Neural cell (in vitro differentiated cells): ENCODE data around the gene LDB3. TPM values are rescaled to one million over a fixed set of nuclear protein-coding genes. Genes with fewer than 3 reads are reported as not detected.

ENCODE experiments used
- H2AFZ ChIP-seq: fragments of 200-600, 300-800 bp; sonication (generic), shearing (Covaris generic); 2 replicates; pipeline ENCODE4 v1.6.0; 2014; ENCODE audit warnings: low read depth, mild to moderate bottlenecking, antibody characterized with exemption, low read length, moderate library complexity
- H3F3A ChIP-seq: fragments of 200-600 bp; shearing (Covaris generic); 2 replicates; pipeline ENCODE4 v1.6.1; 2016; ENCODE audit warnings: mild to moderate bottlenecking, moderate library complexity, mixed read lengths, antibody characterized with exemption, low read length; ENCODE audit not compliant: insufficient read depth, poor library complexity, severe bottlenecking
- H3K27ac ChIP-seq: fragments of 200-600, 300-800 bp; sonication (generic), shearing (Covaris generic); 2 replicates; pipeline ENCODE4 v1.5.1; 2014; ENCODE audit warnings: mild to moderate bottlenecking, low read length, moderate library complexity
- H3K27me3 ChIP-seq: fragments of 300-800, 200-600 bp; sonication (generic), shearing (Covaris generic); 2 replicates; pipeline ENCODE4 v1.6.0; 2014; ENCODE audit warnings: mild to moderate bottlenecking, low read depth, low read length, moderate library complexity; ENCODE audit not compliant: insufficient read depth
- H3K36me3 ChIP-seq: fragments of 300-800, 200-600 bp; sonication (generic), shearing (Covaris generic); 2 replicates; pipeline ENCODE4 v1.5.1; 2014; ENCODE audit warnings: mild to moderate bottlenecking, antibody characterized with exemption, low read length, moderate library complexity; ENCODE audit not compliant: insufficient read depth
- H3K4me2 ChIP-seq: fragments of 300-800, 200-600 bp; sonication (generic), shearing (Covaris generic); 2 replicates; pipeline ENCODE4 v1.6.0; 2014; ENCODE audit warnings: mild to moderate bottlenecking, low read length
- H3K4me3 ChIP-seq: fragments of 300-800, 200-600 bp; sonication (generic), shearing (Covaris generic); 2 replicates; pipeline ENCODE4 v1.5.1; 2014; ENCODE audit warnings: mild to moderate bottlenecking, low read length, moderate library complexity
- H3K79me2 ChIP-seq: fragments of 200-600 bp; shearing (Covaris generic); replicated peaks from 2 replicates; pipeline ENCODE4 v1.6.0; 2014; ENCODE audit warnings: mild to moderate bottlenecking, low read length, moderate library complexity; ENCODE audit not compliant: insufficient read depth
- H3K9ac ChIP-seq: fragments of 300-800, 200-600 bp; sonication (generic), shearing (Covaris generic); 2 replicates; pipeline ENCODE4 v1.6.1; 2016; ENCODE audit warnings: mild to moderate bottlenecking, low read length, mixed read lengths
- H3K9me2 ChIP-seq: fragments of 200-600 bp; shearing (Covaris generic); 2 replicates; pipeline ENCODE4 v1.6.1; 2016; ENCODE audit warnings: mild to moderate bottlenecking, low read length, mixed read lengths; ENCODE audit not compliant: insufficient read depth
- H3K9me3 ChIP-seq: fragments of 200-600, 300-800 bp; sonication (generic), shearing (Covaris generic); 2 replicates; pipeline ENCODE4 v1.6.1; 2016; ENCODE audit warnings: mild to moderate bottlenecking, mixed run types, low read length, moderate library complexity, mixed read lengths
- H4K20me1 ChIP-seq: fragments of 200-600 bp; shearing (Covaris generic); 2 replicates; pipeline ENCODE4 v1.6.1; 2016; ENCODE audit warnings: mild to moderate bottlenecking, mixed run types; ENCODE audit not compliant: insufficient read depth
- EP300 ChIP-seq: fragments of 450-650 bp; conservative IDR thresholded peaks from 2 replicates; pipeline ENCODE4 v1.6.1; 2014; ENCODE audit warnings: antibody characterized with exemption, mild to moderate bottlenecking, moderate library complexity; ENCODE audit not compliant: poor library complexity, severe bottlenecking
- EZH2 ChIP-seq: fragments of 200-600, 300-800 bp; shearing (Covaris generic), sonication (generic); IDR thresholded peaks from 2 replicates; pipeline ENCODE4 v1.6.1; 2014; ENCODE audit warnings: antibody characterized with exemption, low read length, borderline replicate concordance, mild to moderate bottlenecking; ENCODE audit not compliant: insufficient read depth, poor library complexity, severe bottlenecking
- MXI1 ChIP-seq: fragments of 450-650 bp; conservative IDR thresholded peaks from 2 replicates; pipeline ENCODE4 v1.6.1; 2014; ENCODE audit warnings: antibody characterized with exemption, mild to moderate bottlenecking; ENCODE audit not compliant: poor library complexity, severe bottlenecking
- POLR2AphosphoS5 ChIP-seq: IDR thresholded peaks from 2 replicates; pipeline ENCODE4 v1.6.1; 2012
- RAD21 ChIP-seq: fragments of 450-650 bp; conservative IDR thresholded peaks from 2 replicates; pipeline ENCODE4 v1.6.1; 2014; ENCODE audit warnings: antibody characterized with exemption, mild to moderate bottlenecking, moderate library complexity
- REST ChIP-seq: IDR thresholded peaks from 2 replicates; pipeline ENCODE4 v1.6.1; 2012; ENCODE audit warnings: borderline replicate concordance
- TAF1 ChIP-seq: IDR thresholded peaks from 2 replicates; pipeline ENCODE4 v1.6.1; 2012; ENCODE audit warnings: low read depth
- polyA plus RNA-seq: library from polyadenylated mRNA; depleted of rRNA; stranded (reverse); fragments of >200 nt; gene quantifications from 2 replicates; pipeline ENCODE4 v1.2.3, GENCODE V29; 2014
- TF ChIP-seq, protein P1 (sequence below): fragments of 450-650 bp; IDR thresholded peaks from 2 replicates; pipeline ENCODE4 v1.5.1; 2014; ENCODE audit warnings: antibody characterized with exemption, mild to moderate bottlenecking, moderate library complexity; ENCODE audit not compliant: poor library complexity, severe bottlenecking

The LDB3 gene
- polyA plus RNA-seq, 1 donor from 2014 or later, result 0.12 TPM

DNA sequence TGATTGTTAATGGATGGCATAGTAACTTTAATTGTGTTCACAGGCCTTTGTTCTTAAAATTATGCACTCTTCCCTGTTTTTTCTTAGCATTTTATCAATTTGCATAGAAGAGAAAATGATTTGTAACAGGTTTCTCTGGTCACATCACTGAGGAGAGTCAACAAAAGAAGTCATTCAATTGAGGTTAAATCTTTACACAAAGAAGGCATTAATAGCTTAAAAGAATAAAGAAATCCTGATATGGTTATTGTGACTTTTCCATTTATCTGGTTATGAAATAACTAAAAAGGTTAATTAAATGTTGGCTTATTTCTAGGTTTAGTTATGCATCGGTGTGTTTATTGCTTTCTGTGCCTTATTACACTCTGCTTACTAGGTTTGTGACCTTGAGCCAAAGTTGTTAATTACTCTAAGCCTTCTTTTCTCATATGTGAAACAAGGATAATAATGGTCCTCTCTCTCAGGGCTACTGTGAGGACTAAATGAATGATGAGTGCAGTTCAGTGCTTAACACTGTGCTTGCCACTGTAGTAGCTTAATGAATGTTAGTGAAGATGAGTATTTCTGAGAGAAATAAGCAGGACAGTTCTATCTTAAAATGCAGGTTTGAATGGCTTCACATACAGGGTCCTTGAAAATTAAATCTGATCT, 100.2 kb downstream of the LDB3 start (continued):
- TF ChIP-seq REST (no peak), POLR2AphosphoS5 (no peak)

- Histone ChIP-seq H2AFZ (no peak overlapping the region), H3K9me3 (no peaks in the 10 kb centered on the region), H3K4me3 (no peak overlapping the region), H3K36me3 (no peaks in the 10 kb centered on the region), H3K9ac (no peak overlapping the region), H3F3A (no peaks in the 10 kb centered on the region), H3K79me2 (peaks cover 80% of the 10 kb centered on the region), H3K27me3 (no peaks in the 10 kb centered on the region), H4K20me1 (no peaks in the 10 kb centered on the region), H3K4me2 (no peak overlapping the region), H3K27ac (no peak overlapping the region), H3K9me2 (no peaks in the 10 kb centered on the region)
- TF ChIP-seq EZH2, result no peak
- no peak for TF ChIP-seq TAF1
- TF ChIP-seq REST, result no peak
- no peak for TF ChIP-seq POLR2AphosphoS5
- no peak for TF ChIP-seq RAD21
- TF ChIP-seq EP300, result no peak
- TF ChIP-seq, protein P1, sequence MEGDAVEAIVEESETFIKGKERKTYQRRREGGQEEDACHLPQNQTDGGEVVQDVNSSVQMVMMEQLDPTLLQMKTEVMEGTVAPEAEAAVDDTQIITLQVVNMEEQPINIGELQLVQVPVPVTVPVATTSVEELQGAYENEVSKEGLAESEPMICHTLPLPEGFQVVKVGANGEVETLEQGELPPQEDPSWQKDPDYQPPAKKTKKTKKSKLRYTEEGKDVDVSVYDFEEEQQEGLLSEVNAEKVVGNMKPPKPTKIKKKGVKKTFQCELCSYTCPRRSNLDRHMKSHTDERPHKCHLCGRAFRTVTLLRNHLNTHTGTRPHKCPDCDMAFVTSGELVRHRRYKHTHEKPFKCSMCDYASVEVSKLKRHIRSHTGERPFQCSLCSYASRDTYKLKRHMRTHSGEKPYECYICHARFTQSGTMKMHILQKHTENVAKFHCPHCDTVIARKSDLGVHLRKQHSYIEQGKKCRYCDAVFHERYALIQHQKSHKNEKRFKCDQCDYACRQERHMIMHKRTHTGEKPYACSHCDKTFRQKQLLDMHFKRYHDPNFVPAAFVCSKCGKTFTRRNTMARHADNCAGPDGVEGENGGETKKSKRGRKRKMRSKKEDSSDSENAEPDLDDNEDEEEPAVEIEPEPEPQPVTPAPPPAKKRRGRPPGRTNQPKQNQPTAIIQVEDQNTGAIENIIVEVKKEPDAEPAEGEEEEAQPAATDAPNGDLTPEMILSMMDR, result no peak
- no peak for TF ChIP-seq MXI1
Observed at GRCh38 chr10:86769991-86770390, 101.7 kb downstream of the LDB3 start.
